OCI-LY1 (cell line): ENCODE measurements around the gene TM4SF18.

Source experiments
- H2AFZ ChIP-seq: fragments of 200-600 bp; sonication (generic), shearing (Covaris generic); 2 replicates; pipeline ENCODE4 v1.6.0; 2014; ENCODE audit warnings: antibody characterized with exemption, mild to moderate bottlenecking, low read length
- H3F3A ChIP-seq: fragments of 200-600 bp; sonication (generic), shearing (Covaris generic); 2 replicates; pipeline ENCODE4 v1.6.0; 2014; ENCODE audit warnings: mild to moderate bottlenecking, antibody characterized with exemption, low read length, moderate library complexity; ENCODE audit not compliant: insufficient read depth
- H3K27ac ChIP-seq: fragments of 200-600 bp; sonication (generic); 2 replicates; pipeline ENCODE4 v1.5.1; 2014; ENCODE audit warnings: low read length, mixed run types, mild to moderate bottlenecking, low read depth; ENCODE audit not compliant: poor library complexity, severe bottlenecking
- H3K27me3 ChIP-seq: fragments of 200-600 bp; sonication (generic); 2 replicates; pipeline ENCODE4 v1.6.0; 2014; ENCODE audit warnings: antibody characterized with exemption, mild to moderate bottlenecking, low read length, moderate library complexity; ENCODE audit not compliant: insufficient read depth
- H3K36me3 ChIP-seq: fragments of 200-600 bp; sonication (generic); 2 replicates; pipeline ENCODE4 v1.6.1; 2014; ENCODE audit warnings: mild to moderate bottlenecking, antibody characterized with exemption, low read length, moderate library complexity, mixed read lengths; ENCODE audit not compliant: insufficient read depth
- H3K4me1 ChIP-seq: fragments of 200-600 bp; sonication (generic); 2 replicates; pipeline ENCODE4 v1.5.1; 2014; ENCODE audit warnings: mild to moderate bottlenecking, low read length, moderate library complexity; ENCODE audit not compliant: insufficient read depth, severe bottlenecking
- H3K4me2 ChIP-seq: fragments of 200-600 bp; sonication (generic), shearing (Covaris generic); 2 replicates; pipeline ENCODE4 v1.6.1; 2014; ENCODE audit warnings: low read length
- H3K4me3 ChIP-seq: fragments of 200-600 bp; sonication (generic); 2 replicates; pipeline ENCODE4 v1.5.1; 2014; ENCODE audit warnings: low read length, low read depth, mild to moderate bottlenecking, mixed read lengths; ENCODE audit not compliant: poor library complexity, severe bottlenecking
- H3K79me2 ChIP-seq: fragments of 200-600 bp; shearing (Covaris generic); 2 replicates; pipeline ENCODE4 v1.6.1; 2016; ENCODE audit warnings: mixed run types, low read length, mixed read lengths; ENCODE audit not compliant: insufficient read depth
- H3K9ac ChIP-seq: fragments of 200-600 bp; sonication (generic), shearing (Covaris generic); 2 replicates; pipeline ENCODE4 v1.6.1; 2014; ENCODE audit warnings: mild to moderate bottlenecking, low read length, mixed read lengths
- H3K9me2 ChIP-seq: fragments of 200-600 bp; sonication (generic), shearing (Covaris generic); 2 replicates; pipeline ENCODE4 v1.6.1; 2014; ENCODE audit warnings: low read depth, mild to moderate bottlenecking, low read length, mixed read lengths
- H3K9me3 ChIP-seq: fragments of 200-600 bp; shearing (Covaris generic); 2 replicates; pipeline ENCODE4 v1.6.1; 2014; ENCODE audit warnings: low read length, mixed read lengths
- H4K20me1 ChIP-seq: fragments of 200-600 bp; sonication (generic), shearing (Covaris generic); 2 replicates; pipeline ENCODE4 v1.6.0; 2016; ENCODE audit warnings: mild to moderate bottlenecking, low read length; ENCODE audit not compliant: insufficient read depth
- CTCF ChIP-seq: fragments of 200-600 bp; sonication (generic), shearing (Covaris generic); IDR thresholded peaks from 2 replicates; pipeline ENCODE4 v1.5.1; 2017; ENCODE audit warnings: mild to moderate bottlenecking, antibody characterized with exemption, low read length, moderate library complexity, mixed read lengths
- EZH2 ChIP-seq: fragments of 200-600 bp; sonication (generic), shearing (Covaris generic); IDR thresholded peaks from 2 replicates; pipeline ENCODE4 v1.8.0; 2017; ENCODE audit warnings: borderline replicate concordance, mixed run types, mild to moderate bottlenecking, antibody characterized with exemption, low read length, moderate library complexity, mixed read lengths

Gene TM4SF18

GRCh38 chr3:149332771-149333170, 665 bp downstream of the TM4SF18 start:
- Histone ChIP-seq H3K36me3 (no peaks in the 10 kb centered on the region), H3K4me1 (no peaks in the 10 kb centered on the region), H3K9ac (no peak overlapping the region), H3K4me2 (no peak overlapping the region), H3K27me3 (0 out of 2 replicates have a peak, but pooled peaks cover 3% of the 10 kb centered on the region), H2AFZ (no peak overlapping the region), H3K9me3 (no peaks in the 10 kb centered on the region), H3K27ac (no peak overlapping the region), H3K4me3 (no peak overlapping the region), H3F3A (no peaks in the 10 kb centered on the region), H3K79me2 (no peaks in the 10 kb centered on the region), H3K9me2 (no peaks in the 10 kb centered on the region), H4K20me1 (no peaks in the 10 kb centered on the region)
- TF ChIP-seq CTCF (no peak), EZH2 (no peak)

GRCh38 chr3:149332227-149332765, 1.1 kb downstream of the TM4SF18 start:
- Histone ChIP-seq H3K36me3 (no peaks in the 10 kb centered on the region), H3K79me2 (no peaks in the 10 kb centered on the region), H3K9me3 (no peaks in the 10 kb centered on the region), H3K9ac (no peak overlapping the region), H4K20me1 (no peaks in the 10 kb centered on the region), H3K4me2 (no peak overlapping the region), H3K27me3 (0 out of 2 replicates have a peak, but pooled peaks cover 3% of the 10 kb centered on the region), H3K9me2 (no peaks in the 10 kb centered on the region), H3K27ac (no peak overlapping the region), H3K4me1 (no peaks in the 10 kb centered on the region), H3F3A (no peaks in the 10 kb centered on the region), H2AFZ (no peak overlapping the region), H3K4me3 (no peak overlapping the region)
- TF ChIP-seq EZH2 (no peak), CTCF (no peak)

- H3K27me3 ChIP-seq, result 0 out of 2 replicates have a peak, but pooled peaks cover 3% of the 10 kb centered on the region
- H3K4me2 ChIP-seq, result no peak overlapping the region
- no peak overlapping the region for H2AFZ ChIP-seq
- no peaks in the 10 kb centered on the region for H4K20me1 ChIP-seq
- no peaks in the 10 kb centered on the region for H3K79me2 ChIP-seq
- no peaks in the 10 kb centered on the region for H3F3A ChIP-seq
- H3K4me1 ChIP-seq, result no peaks in the 10 kb centered on the region
- H3K9me3 ChIP-seq, result no peaks in the 10 kb centered on the region
- no peaks in the 10 kb centered on the region for H3K36me3 ChIP-seq
- no peak overlapping the region for H3K27ac ChIP-seq
- no peak overlapping the region for H3K4me3 ChIP-seq
- TF ChIP-seq CTCF, result no peak
- TF ChIP-seq EZH2, result no peak
- H3K9me2 ChIP-seq, result no peaks in the 10 kb centered on the region
- no peak overlapping the region for H3K9ac ChIP-seq
Measured at GRCh38 chr3:149331396-149331795, 2.0 kb downstream of the TM4SF18 start.
